H1 (cell line): ENCODE measurements around the gene ALDH1A3. TPM values are rescaled to one million over a fixed set of nuclear protein-coding genes. Genes with fewer than 3 reads are reported as not detected.

Experiments used
- BRCA1 ChIP-seq: IDR thresholded peaks from 2 replicates; pipeline ENCODE4 v1.6.1; 2012; ENCODE audit warnings: low read depth, low read length, improper control_type of control experiment
- CHD1 ChIP-seq: IDR thresholded peaks from 2 replicates; pipeline ENCODE4 v1.6.1; 2012; ENCODE audit warnings: low read depth, low read length, improper control_type of control experiment
- KDM4A ChIP-seq: IDR thresholded peaks from one replicate; pipeline ENCODE4 v1.7.1; 2012; ENCODE audit warnings: low read depth, mild to moderate bottlenecking, moderate library complexity, low read length, inconsistent platforms; ENCODE audit not compliant: severe bottlenecking
- NANOG ChIP-seq: IDR thresholded peaks from 2 replicates; pipeline ENCODE4 v1.6.1; 2011; ENCODE audit warnings: low read length, low read depth, mild to moderate bottlenecking, inconsistent platforms; ENCODE audit not compliant: insufficient read depth, poor library complexity, severe bottlenecking
- polyA plus RNA-seq, 7 experiments: library from polyadenylated mRNA; depleted of rRNA in 3 of 7; stranded (reverse) in 5 of 7; unstranded in 2 of 7; fragments of >200 nt in 5 of 7; fragments of 200-250 nt in 2 of 7; gene quantifications; 1 replicate in 5 of 7; 2 replicates in 1 of 7; 4 replicates in 1 of 7; pipeline versions ENCODE4 v1.2.1 to v1.2.3, GENCODE V29; 2011 to 2013; ENCODE audit warnings: missing spikeins in 2 of 7, mixed read lengths in 2 of 7
- total RNA-seq: library from RNA; stranded (reverse); fragmentation: NEBNext Ultra II Directional; extraction: Animal tissue kit (Norgen Biotek cat#: 25700); gene quantifications from 2 replicates; pipeline ENCODE4 v1.2.1, GENCODE V29; 2021

The ALDH1A3 gene
- total and polyA plus RNA-seq, 2 of the 8 experiments (the other 6 are each of a cell fraction or from before 2014, with no cell fraction given), result 2.2 to 5.5 TPM

DNA sequence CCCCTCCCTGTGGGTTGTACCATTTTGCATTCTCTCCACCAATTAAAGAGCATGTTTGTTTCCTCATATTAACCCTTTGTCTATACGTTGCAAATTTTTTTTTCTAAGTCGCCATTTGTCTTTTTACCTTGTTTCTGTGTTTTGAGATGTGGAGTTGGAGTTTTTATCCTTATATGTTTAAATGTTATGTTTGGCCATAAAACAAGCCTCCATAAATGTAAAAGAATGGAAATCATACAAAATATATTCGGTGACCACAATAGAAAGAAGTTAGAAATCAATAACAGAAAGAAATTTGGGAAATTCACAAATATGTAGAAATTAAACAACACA, 68.8 kb downstream of the ALDH1A3 start (continued):
- no peak for TF ChIP-seq CHD1
- TF ChIP-seq KDM4A, result no peak
- no peak for TF ChIP-seq NANOG
- TF ChIP-seq BRCA1, result no peak
- TF ChIP-seq, all 59 proteins: peak for 0
